Non-pigmented ciliary epithelial cell (primary cell): ENCODE measurements around the gene SLC24A3.

Experiments
- DNase-seq: peaks from one replicate; pipeline ENCODE4 v3.0.0-alpha.2; 2010; ENCODE audit warnings: low read depth

SLC24A3 gene

DNA sequence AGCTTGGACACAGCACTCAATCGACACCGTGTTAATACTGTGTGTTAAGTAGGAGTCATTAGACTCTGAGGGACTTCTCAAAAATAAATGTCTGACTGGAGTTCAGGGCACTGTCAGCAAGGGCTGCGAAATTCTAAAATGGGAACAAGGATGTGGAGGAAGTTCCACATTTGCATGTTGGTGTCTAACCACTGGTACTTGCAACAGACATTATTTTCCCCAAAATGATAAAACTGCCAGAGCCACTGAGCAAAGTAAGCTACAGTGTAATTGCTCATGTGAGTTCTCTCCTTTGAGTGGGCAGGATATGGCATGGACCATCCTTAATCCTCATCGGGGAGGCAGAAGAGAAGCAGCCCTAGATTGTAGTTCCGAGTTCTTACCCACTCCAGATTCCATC, 215.9 kb downstream of the SLC24A3 start:
- DNase-seq, result no peak

DNA sequence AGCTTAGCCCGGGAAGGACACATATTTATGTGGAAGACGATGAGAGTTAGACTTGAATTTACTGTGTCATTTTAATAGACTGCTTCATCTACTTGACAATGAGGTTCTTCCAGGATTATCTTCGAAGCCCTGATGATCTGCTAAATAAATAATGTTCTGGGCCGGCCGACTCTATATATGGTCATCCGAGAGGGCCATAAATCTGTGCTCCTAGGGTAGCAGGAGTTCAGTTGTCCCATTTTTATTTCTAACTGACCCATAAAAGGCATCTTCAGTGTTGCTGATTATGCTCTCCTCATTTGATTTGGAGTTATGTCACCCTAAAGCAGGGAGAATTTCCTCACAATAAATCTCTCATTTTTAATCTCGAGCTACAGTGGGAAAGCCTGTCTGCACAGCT, 217.1 kb downstream of the SLC24A3 start:
- DNase-seq, result no peak

DNA sequence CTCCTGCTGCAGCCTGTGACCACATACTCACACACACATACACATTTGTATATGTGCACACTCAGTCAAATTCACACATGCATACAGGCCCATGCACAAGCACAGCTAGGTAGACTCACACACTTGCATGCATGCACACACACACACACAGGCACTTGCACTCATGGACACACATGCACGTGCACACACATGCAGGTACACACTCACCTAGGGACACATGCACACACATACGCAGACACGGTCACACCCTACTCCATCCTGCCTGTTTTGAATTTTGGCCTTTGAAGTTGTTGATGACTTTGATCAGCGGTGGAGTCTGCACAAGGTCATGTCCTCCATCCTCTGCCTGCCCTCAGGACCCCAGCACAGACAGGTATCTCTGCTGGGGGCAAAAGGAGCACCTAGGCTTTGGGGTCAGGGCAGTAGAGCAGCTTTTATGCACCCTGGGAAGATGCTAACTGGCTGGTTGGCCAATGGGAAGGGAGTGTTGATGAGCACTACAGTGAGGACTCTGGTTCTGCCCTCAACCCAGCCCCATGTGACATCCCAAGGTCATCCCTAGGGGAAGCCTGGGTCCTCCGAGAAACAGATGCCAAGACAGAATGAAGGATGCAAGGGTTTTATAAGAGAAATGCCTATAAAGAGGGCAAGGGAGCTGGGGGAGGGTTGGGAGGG, 218.3 kb downstream of the SLC24A3 start:
- DNase-seq, result no peak

DNA sequence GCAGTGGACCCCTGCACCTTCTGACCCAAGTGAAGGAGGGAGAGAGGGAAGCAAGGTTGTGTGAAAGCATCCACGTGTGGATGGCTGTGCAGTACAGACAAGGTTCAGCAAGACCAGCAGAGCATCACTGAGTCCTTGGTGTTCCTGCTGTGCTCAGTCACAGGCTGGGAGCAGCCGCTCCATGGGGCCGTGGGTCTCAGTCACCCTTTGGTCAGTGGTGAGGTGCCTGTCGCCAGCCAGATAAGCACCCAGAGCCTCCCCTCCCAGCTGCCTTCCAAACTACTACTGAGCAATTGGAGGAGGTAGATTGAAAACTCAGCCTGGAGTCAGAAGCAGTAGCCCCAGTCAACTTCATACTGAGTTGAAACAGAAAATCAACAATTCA, 218.9 kb downstream of the SLC24A3 start:
- no peak for DNase-seq

DNA sequence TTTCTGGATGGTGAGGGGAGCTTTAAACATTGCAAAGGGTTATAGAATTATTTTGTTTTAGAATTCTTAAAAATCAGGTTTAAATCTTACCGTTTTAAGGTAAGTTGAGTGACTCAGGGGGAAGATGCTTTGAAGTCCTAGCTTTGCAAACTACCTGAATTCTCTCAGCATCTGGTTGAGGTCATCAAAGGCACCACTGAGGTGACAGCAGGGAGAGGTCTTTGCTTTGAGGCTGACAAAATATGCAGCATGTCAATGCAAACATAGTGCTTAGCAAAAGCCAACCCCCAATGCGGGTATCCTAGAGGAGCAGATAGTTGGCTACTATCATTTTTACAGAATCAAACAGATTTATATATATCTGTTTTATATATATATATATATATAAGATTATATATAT, 219.5 kb downstream of the SLC24A3 start:
- DNase-seq, result no peak

DNA sequence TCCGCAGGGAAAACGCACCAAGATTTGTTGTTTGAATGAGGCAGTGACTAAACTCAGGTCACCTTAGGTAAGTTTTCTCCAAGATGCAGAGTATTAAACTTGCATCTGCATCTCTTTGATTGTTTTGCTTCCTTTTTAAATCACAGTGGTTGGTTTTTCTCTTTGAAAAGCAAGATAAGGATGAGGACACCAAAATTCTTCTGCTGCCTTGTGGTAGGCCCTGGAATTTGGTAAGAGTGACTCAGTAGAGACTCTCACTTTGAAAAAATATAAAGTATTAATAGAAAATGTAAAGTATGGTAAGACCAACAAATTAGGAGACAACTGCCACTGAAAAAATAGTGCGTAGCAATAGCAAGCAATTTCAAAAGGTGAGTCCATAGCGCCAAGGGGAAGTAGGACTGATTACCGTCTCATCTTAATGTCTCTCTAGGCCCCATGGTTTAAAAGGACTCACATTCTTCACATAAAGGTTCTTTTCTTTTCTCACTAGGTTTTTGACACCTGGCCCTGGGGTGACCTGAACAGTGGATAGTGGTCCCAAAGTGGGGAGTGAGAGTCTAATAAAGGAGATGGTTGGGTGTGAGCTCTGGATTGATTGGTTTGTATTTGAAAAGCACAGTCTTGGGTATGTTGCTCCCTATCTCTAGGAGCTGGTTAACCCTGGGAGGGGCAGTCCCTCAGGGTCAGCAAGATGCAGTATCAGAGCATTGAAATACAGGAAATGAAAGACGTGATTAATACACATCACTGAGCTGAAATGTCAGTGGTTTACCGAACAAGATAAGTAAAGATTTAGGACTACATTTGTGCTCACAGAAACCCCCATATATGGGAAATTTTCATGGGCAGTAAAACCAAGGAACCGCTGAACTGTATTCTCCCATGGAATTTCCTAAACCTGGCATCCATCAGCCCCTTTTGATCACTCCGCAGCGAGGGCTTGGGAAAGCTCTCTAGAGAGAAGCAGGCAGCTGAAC, 221.2 kb downstream of the SLC24A3 start:
- no peak for DNase-seq

DNA sequence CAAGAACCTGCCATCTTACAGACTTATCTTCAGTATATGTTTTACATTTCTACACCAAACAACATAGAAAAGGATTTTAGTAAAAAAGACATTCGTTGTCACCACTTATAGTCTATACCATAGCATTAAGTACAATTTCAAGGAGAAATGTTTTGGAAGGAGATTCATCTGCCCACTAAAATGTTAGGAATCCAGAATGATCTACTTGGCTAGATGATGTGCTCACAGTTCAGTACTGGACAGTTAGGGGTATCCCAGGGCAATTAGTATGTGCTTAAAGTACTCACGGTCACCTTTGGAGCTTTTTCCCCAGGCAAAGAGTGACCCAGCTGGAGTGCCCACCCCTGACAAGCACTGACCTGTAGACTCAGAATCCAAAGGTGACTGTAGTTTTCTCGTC, 222.9 kb downstream of the SLC24A3 start:
- no peak for DNase-seq

DNA sequence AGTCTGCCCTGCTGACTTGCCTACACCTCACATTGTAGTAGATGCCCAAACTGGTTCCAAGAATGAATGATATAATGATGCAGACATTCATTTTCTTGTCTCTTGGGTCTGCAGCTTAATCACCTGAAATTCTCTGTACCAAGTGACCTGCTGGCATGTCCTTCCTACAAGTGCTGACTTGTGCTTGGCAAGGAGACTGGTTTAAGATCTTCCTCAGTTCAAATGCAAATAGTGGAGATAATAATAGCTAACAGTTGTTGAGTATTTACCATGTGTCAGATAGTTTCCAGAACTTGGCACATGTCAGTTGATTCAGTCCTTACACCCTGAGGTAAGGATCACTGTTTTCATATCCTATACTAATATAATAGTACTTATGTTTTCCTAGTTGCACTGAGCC, 223.4 kb downstream of the SLC24A3 start:
- DNase-seq, result no peak

DNA sequence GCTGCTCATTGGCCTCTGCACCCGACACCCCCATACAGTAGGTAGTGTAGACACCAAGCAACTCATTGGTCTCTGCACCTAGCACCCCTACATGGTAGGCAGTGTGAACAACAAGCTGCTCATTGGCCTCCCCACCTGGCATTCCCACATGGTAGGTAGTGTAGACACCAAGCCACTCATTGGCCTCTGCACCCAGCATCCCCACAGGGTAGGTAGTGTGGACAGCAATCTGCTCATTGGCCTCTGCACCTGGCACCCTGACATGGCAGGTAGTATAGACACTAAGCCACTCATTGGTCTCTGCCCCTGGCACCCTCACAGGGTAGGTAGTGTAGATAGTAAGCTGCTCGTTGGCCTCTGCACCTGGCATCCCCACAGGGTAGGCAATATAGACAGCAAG, 226.0 kb downstream of the SLC24A3 start:
- DNase-seq, result no peak

DNA sequence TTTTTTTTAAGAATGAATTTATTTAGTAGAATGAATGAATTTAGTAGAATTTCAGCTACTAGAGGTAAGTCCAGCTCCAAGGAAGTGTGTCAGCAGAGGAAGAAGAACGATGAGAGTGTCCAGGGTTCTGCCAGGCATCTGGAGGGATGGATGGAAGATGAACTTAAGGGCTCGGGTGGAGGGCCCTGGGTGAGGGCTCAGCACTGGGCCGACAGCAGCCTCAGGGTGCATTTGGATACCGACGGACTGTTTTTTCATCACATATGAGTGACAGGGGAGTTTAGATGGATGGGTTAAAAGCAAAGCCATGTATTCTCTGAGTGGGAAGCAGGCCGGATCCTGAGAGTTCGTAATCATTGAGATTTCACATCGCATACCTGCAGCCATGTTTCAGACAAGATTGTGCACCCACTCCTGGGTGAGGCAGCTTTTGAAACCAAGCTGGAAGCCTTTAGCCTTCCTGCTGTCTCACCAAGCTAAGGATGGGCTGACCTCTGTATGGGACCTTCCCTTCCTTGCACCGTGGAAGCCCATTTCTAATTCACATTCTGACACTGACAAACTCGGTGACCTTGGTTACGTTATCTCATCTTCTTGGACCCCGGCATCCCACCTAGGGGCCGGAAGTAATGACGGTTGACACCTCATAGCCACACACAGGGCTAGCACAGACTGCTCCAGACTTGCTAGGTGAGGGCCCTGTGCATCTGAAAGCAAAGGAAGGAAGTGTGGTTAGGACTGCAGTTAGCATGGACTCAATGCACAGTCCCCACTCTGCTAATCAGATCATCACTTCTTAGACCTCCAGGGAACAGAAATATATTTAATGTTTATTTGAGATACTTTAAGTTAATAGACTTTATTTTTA, 228.5 kb downstream of the SLC24A3 start:
- DNase-seq, result no peak

DNA sequence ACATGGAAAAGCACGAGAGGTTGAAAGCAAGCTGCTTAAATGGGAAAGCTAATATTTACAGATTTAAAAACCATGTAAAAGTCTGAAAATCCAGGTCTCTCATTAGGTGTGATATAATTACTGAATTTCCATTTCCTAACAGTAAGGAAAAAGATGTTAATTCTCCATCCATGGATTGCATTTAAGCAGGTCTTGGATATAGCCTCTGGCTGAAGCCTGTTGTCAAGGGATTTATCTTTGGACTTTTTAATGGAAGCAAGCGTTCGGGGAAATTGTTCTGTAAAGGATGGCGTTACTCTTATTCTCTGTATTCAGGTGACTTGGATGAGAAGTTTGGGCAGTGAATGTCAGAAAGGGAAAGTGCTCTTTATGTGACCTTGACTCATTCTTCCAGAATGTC, 233.8 kb downstream of the SLC24A3 start:
- no peak for DNase-seq

DNA sequence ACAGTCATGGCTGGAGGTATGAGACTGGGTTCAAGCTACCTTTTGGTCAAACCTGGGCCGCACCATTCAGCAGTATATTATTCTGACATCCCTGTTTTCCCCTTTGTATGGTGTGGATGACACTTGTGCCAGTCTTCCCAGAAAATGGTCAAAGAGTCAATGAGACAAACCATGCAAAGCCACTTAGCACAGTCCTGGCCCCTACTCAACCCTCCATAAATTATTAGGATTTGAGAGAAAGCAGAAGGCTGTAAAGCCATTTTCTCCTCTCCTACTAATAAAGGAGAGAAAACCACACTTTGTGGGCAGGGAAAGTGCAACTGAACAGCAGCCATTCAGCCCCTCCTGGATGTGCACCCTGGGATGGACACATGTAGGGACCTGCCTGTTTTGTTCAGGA, 236.2 kb downstream of the SLC24A3 start:
- no peak for DNase-seq

DNA sequence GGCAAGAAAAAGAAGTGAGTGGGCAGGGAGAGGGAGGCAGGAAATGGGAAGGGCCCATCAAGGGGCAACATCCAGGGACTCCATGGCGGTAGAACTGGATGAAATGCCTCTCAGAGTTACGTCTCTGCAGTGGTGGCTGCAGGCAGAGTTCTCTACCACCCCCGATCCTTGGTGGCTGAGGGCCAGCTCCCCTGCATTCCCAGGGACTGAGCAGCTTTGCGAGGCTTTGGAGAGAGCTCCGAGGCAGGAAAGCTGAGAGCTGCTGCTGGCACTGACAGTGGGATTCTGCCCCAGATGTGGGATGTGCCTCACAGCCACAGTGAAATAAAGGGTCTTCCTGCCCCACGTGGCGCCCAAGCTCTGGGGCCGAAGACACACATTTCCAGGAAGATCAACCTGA, 236.6 kb downstream of the SLC24A3 start:
- no peak for DNase-seq

DNA sequence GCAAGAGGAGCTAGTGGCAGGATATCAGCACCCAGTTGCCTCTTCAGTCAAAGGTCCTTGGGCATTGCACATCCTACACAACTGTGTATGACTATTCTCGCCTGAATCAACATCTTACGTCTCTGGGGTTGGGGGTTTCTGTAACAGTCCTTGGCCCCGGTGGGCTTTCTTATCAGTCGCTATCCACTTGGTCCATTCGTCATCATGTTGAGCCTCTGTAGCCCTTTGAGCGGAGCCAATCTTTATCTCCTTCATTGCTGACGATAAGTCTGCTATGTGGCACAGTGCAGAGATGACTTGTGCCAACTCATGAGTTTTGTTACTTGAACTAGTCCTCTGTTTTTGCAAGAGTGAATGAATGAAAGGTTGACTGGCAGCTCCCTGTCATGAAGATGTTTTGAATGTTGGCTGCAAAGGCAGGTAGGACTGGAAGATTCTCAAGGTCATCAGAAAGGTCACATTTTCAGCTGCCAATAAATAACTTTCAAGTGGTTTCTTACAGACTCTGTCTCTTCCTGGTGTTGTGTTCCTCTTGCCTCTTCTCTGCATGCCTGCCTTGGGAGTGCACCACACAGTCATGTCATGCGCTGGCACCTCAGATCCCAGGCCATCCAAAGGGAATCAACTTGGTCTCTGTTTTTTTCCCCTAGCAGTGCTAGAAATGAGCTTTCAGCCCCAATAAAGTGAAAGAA, 238.9 kb downstream of the SLC24A3 start:
- DNase-seq, result no peak

DNA sequence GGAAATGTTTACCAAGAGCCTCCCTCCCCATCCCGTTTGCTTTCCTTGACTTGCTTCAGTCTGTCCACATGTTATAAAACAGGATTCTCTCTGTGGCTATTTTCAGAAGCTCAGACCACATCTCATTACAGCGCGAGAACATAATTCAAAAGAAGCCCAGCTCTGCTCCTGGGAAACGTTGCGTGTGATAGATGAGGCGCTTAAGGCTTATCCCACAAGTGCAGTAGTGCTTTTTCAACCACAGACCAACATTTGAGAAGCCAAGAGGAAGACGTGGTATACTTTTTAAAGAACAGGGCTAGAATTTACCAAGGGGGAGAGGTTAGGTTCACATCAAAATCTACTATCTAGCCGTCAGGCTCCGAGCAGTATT, 239.5 kb downstream of the SLC24A3 start:
- no peak for DNase-seq

DNA sequence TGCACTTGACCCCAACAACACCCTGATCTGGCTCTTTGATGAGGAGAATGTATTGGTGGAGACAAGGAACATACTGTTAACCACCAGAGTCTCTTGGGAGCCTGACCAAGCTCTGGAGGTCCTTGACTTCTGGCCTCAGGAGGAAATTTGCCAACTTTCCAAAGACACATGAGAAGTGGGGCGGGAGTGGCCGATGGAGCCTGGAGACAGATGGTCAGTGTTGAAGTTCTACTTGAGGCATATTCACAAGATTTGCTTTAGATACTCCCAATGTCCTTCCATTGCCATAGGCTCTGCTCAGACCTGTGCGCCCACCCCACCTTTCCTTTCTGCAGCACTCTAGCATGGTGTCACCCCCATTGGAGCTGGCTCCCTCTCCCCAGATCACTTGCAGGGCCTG, 241.0 kb downstream of the SLC24A3 start:
- no peak for DNase-seq

DNA sequence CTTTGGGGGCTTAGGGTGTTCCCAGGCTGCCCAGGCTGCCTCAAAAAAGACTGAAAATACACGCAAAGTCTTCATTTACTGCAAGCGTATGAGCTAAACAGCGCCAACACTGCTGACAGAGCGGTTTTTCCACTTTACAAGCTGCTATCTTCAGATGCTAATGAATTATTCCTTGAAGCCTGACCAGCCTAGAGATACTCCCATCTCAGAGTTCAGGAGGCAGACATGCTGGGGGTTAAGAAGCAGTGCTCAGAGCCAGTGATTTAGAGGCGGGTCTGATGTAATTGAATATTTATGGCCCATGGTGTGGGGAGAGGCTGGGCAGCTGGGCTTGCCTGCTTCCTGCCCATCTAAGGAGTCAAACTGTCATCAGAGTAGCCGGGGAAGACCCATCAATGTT, 241.4 kb downstream of the SLC24A3 start:
- DNase-seq, result no peak

DNA sequence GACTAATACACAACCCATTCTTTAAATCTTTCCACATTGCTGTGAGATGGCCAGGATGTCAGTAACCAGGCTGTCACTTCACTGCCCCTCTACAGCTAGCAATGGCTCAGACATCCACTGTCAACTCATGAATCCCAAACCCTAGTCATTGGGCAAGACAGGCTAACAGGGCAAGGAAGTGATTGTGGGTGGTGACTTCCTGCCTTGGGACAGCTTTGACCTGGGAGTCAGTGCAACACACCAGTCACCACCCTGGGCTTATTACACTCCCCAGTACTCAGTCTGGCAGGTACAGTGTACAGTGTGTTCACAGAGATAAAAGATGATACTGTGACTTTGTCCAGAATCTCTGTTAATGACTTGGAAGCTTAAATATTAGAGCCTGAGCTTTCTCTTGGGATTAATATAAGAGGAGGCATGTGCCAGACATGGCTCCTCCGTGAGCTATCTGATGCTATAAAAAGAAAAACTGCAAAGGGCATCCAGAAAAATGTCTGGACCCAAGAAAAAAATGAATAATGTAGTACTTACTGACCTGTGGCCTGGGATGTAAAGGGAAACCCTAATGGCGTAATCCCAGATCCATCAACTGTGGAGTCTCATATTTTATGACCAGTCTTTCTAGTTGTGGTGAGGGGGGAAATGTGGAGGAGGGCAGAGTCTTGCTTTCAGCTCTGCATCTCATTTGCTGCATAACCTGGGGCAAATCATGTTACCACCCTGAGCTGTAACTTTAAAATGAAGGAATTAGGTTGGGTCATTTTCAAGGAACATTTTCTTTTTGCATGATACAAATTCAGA, 244.4 kb downstream of the SLC24A3 start:
- no peak for DNase-seq

DNA sequence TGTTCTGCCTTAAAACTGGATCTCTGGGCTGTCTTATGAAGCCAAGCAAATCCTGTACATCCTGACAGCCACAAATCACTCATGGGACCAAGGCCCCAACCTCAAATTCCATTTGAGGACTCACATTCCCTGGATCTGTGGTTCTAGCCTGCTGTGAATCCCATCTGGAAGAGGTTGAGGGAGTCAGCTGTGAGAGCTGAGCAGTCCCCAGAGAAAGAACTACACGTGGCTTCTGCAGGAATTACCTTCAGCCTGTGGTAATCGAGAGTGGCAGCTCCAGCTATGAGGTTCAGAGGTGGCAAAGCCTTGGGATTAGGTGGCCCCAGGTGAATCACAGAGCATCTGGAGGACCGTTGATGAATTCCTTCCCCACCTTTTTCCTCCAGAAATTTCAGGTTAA, 245.2 kb downstream of the SLC24A3 start:
- DNase-seq, result no peak

DNA sequence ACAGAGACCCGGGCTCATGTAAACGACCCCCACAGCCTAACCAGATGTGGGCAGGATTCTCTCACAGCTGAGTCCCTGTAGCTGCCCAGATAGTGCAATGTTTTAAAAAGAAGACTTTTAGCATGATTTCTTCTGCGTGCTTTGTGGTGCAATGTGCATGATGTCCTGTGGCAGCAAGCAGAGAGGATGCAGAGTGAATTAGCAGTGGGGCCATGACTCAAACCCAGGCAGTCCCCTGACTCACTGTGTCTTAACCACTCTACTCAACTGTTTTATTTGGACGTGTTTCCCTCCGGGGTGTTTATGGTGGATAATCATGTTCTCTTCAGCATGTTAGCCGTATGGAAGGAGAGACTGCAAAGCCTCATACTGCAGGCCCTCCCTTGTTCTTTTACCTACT, 247.9 kb downstream of the SLC24A3 start:
- DNase-seq, result no peak

DNA sequence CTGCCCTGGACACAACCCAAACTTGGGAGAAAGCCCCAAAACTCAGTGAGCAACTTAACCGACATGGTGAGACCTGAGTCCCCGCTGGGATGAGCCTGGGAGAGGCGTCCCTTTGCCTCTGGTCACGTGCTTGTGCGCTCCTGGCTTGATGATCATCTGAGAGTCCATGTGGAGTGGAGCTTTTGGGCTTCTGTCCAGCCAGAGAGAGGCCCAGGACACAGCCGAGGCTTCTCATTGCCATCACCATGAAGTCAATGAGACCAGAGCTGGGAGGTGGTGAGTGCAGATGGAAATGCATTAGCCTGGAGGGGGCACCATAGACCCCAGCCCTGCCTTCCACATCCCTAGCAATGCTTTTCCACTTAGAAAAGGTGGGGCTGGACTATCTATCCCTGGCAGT, 250.0 kb downstream of the SLC24A3 start:
- DNase-seq, result no peak
